Measurements from ENCODE around the gene SPNS2.
"Not testable (repeated sequence)": the region's sequence is repeated elsewhere in the genome, so short reads cannot be mapped to it uniquely, and the experiment has no call there.

SPNS2 gene

DNA sequence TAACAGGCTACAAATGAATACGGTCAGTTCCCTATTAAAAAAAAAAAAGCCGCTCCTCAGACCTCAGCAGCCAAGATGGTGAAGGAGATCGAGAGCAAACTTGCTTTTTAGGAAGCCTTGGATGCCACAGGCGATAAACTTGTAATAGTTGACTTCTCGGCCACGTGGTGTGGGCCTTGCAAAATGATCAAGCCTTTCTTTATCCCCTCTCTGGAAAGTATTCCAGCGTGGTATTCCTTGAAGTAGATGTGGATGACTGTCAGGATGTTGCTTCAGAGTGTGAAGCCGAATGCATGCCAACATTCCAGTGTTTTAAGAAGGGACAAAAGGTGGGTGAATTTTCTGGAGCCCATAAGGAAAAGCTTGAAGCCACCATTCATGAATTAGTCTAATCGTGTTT lies 73.5 kb downstream of the SPNS2 start:
- no peak for DNase-seq (ENCODE audit: low read depth)

DNA sequence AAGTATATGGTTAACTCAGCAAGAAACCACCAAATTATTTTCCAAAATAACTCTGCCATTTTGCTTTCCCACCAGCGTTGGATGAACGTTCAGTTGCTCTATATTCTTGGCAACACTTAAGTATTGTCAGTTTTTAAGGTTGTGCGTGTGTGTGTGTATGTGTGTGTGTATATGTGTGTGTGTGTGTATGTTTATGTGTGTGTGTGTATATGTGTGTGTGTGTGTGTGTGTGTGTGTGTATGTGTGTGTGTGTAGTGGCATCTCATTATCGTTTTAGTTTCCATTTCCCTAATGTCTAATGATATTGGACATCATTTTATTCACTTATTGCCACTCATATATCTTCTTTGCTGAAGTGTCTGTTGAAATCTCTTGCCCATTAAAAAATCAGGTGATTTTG lies 74.4 kb downstream of the SPNS2 start:
- DNase-seq (ENCODE audit: low read depth) = no peak

- DNase-seq (ENCODE audit: low read depth) = peak; percentile 69
These were observed 75.0 kb downstream of the SPNS2 start for GRCh38 chr17:4573669-4574068.

DNA sequence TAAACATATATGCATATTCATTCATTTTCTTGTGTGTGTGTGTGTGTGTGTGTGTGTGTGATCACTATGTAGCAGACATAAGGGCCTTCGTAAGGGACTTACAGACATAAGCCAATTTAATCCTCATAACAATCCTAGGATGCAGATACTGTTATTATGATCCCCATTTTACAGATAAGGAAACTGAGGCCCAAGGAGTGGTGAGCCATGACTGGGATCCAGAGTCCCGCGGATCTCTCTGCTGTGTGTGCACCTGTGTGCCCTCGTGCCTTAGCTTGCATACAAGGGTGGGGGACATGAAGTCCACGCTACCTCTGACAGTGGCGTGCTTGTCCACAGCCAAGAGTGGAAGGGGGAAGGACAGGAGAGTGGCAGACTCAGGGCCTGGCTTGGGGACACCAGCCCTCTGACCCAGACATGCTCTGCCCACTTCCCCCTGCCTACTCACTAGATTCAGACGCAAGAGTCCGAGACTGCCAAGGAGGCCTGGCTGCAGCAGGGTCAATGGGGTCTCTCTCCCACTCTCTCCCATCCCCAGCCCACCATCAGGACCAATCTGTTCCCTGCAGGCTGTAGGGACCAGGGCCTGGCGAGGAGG lies 75.9 kb downstream of the SPNS2 start:
- no peak for DNase-seq (ENCODE audit: low read depth)

DNA sequence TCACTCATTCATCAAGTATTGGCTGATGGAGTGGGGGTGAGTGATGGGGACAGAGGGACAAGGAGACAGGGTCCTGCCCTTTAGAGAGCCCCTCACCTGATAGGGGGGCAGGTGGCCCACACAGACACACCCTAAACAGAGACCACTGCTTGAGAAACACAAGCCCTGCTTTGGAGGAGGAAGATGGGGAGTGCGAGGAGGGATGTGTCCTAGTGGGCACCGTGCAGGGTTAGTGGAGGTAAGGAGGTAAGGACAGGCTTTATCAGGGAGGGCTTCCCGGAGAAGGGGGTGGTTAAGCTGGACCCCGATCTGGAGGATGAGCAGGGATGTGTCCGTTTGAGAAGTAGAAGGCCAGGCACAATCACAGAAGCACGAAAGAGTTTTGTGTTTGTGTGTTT lies 77.5 kb downstream of the SPNS2 start:
- DNase-seq (ENCODE audit: low read depth) = no peak

DNA sequence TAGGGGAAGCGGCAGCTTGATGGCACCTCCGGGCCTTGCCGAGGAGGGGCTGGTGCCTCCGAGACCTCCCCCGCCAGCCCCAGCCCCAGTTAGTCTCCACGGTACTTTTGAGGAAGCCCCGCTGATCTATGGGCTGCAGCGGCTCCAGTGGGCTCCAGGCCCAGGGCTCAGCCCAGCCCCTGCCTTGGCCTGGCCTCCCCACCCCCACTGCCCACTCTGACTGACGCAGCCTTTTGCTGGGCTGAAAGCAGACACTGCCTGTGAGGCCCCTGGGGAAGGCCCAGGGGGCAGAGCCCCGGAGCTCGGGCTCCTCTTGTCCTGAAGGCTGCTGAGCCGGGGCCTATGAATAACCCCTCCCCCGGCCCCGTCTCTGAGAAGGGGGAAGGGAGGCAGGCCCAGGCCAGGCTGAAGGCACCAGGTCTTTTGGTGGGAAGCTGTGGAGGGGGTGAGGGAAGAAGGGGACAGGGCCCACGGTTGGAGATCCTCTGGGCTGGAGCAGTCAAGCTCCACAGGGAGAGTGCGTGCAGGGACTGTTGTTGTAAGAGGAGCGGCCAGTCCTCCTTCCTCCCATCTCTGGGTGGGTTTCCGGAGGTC lies 78.1 kb downstream of the SPNS2 start:
- no peak for DNase-seq (ENCODE audit: low read depth)

GRCh38 chr17:4577386-4577993 lies 78.8 kb downstream of the SPNS2 start:
- DNase-seq (ENCODE audit: low read depth) = no peak

- DNase-seq (ENCODE audit: low read depth) = not testable (repeated sequence)
These were observed 79.7 kb downstream of the SPNS2 start for GRCh38 chr17:4578349-4578748.

DNA sequence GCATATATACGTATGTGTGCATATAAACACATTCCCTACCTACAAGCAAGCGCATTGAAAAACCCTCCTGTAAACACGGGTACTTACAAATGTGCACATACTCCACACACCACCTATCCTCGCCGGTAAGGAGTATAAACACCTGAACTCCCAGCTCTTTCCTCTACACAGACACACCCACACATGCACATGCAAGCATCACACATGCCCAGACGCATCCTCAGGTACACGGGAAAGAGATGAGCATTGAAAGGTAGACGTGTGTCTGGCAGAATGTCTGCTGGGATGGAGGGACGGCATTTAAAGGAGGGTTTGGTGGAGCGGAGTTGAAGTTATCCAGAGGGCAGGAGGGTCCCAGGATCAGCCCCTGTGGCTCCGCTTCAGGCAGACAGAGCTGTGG lies 81.0 kb downstream of the SPNS2 start:
- no peak for DNase-seq (ENCODE audit: low read depth)

DNA sequence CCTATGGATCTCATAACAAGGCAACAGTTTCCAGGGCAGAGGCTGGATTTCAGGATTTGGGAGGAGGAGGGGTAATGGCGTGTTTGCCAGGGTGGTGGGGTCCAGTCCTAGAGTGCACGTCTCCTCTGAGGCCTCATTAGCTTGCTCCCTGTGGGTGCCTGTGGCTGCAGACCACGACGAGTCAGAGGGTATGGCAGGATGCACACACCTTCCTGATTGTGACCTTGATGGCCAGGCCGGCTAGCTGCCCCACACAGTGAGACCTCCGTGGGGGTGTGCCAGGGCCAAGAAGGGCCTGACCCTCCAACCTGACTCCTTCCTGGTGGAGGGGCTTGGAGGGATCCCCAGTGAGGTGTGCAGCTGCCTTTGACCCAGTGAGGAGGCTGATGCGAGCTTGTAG lies 81.6 kb downstream of the SPNS2 start:
- DNase-seq (ENCODE audit: low read depth) = no peak

- no peak for DNase-seq (ENCODE audit: low read depth)
These were observed 83.4 kb downstream of the SPNS2 start for GRCh38 chr17:4582101-4582501.

GRCh38 chr17:4582691-4583090 lies 84.0 kb downstream of the SPNS2 start:
- DNase-seq (ENCODE audit: low read depth) = no peak

GRCh38 chr17:4583206-4583605 lies 84.5 kb downstream of the SPNS2 start:
- DNase-seq (ENCODE audit: low read depth) = no peak

- no peak for DNase-seq (ENCODE audit: low read depth)
These were observed 85.1 kb downstream of the SPNS2 start for GRCh38 chr17:4583782-4584100.

DNA sequence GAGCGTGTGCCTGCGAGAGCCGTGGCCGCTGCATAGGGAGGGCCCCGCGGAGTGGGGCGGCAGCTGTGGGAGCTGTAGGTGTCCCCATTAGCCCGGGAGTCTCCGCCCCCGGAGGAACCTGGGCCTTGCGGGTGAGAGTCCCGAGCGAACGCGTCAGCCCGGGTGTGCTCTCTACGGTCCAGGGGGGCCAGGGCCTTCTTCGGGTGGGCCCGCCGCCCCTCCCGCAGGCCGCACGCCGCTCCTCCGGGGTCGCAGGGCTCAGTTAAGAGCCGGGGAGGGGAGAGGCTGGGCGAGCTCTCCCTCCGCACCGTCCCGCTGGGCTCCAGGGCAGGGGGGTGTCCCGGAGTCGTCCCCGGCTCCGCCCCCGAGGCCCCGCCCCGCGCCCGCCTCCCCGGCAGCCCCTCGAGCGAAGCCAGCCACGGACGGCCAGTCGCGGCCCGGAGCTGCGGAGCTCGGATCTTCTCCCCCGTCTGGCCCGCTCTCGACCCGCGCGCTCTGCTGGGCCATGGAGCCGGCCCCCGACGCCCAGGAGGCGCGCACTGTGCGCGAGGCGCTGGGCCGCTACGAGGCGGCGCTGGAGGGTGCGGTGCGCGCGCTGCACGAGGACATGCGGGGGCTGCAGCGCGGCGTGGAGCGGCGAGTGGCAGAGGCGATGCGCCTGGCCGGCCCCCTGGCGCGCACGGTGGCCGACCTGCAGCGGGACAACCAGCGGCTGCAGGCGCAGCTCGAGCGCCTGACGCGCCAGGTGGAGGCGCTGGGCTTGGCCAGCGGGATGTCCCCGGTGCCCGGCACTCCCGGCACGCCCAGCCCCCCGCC lies 85.6 kb downstream of the SPNS2 start, which contains the start of gene SMTNL2:
Gene SMTNL2 (plus strand): TSS at position 429 of the 816 bp plus-strand sequence. CDS start 77 bp downstream, at position 506.
- DNase-seq (ENCODE audit: low read depth) = no peak

DNA sequence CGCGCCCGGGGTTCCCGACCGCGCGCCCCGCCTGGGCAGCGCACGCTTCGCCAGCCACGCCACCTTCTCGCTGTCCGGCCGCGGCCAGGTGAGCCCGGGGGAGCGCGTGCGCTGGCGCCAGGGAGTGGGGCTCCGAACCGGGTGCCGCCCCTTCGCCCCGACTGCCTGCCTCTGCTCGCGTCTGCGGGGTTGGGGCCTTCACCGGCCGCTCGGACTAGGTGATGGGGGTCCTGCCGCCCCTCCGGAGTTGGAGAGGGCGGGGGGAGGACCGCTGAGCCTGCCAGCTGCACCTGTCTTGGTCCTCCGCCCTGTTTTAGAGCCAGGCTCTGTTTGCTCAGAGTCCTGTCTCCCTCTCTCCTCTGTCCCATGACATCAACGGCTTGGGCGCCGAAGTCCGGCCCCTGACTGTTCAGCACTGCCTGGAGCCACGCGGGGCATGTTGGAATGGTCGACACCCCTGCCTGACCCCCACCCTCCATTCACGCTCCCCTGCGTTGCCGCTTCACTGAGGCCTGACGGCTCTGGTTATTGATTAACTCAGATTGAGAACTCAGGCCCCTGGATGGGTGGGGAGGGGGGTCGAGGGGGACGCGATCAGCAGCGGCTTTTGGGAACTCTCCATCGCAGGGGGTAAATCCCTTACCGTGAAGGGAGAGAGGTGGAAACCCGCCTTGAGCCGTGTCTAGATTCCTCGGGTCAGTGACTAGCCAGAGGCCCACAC lies 86.4 kb downstream of the SPNS2 start:
- no peak for DNase-seq (ENCODE audit: low read depth)

- DNase-seq (ENCODE audit: low read depth) = no peak
These were observed 86.9 kb downstream of the SPNS2 start for GRCh38 chr17:4585638-4585994.

GRCh38 chr17:4586043-4586442 lies 87.4 kb downstream of the SPNS2 start:
- no peak for DNase-seq (ENCODE audit: low read depth)

GRCh38 chr17:4587195-4587594 lies 88.5 kb downstream of the SPNS2 start:
- DNase-seq (ENCODE audit: low read depth) = no peak

DNA sequence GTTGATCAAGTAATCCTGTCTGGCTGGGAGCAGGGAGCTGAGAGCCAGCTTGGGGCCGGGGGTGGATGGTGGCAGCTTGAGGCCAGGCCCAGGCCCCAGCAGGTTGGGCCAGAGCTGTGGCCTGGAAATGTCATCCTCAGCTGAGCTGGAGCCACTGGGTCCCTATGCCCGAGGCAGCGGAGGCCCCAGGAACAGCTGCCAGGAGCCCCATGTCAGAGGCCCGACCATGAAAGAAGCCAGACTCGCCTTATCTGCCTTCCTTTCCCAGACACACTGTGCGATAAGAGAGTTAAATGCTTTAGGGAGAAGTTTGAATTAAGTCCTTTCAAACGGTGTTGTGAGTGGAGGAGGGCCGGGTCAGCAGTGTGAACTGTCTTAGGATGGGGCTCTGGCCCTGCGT lies 89.1 kb downstream of the SPNS2 start:
- no peak for DNase-seq (ENCODE audit: low read depth)

DNA sequence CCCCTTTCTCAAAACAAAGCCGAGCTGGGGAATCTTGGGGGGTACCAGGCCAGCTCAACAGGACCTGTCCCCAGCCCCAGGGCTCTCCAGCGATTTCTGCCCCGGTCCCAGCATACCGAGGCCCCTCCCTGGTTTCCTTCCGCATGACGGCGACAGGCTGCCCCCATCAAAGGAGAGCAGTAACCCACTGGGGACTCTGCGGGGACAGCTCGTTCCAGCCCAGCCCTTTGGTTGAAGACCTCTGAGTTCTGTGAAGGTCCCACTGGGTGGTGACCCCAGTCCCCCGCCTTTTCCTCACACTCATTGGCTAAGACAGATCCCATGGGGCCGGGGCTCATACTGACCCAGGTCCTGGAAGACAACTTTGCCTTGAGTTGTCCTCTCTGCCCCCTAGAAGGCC lies 89.7 kb downstream of the SPNS2 start:
- DNase-seq (ENCODE audit: low read depth) = no peak
